Natural killer cell (primary cell): Measurements from ENCODE around the gene GLO1. TPM values are rescaled to one million over a fixed set of nuclear protein-coding genes. Genes with fewer than 3 reads are reported as not detected.

ENCODE experiments used
- ATAC-seq, 3 donors: fragments of 150-1000 bp in 2 of 3; fragments of 200-7000 bp in 1 of 3; cut with Tn5 transposase; 1 replicate in 1 of 3; 2 replicates in 2 of 3; pipeline ENCODE4 v1.10.0; 2021; ENCODE audit warnings: mild to moderate bottlenecking in 2 of 3, moderate library complexity in 2 of 3
- DNase-seq, 2 donors: peaks; one replicate each; pipeline versions ENCODE4 v3.0.0 to v3.0.0-alpha.2; 2013 to 2021; ENCODE audit warnings: mixed read lengths in 1 of 2
- H3K27ac ChIP-seq: one replicate; pipeline ENCODE4 v1.5.1; 2013; ENCODE audit warnings: mild to moderate bottlenecking, low read length
- H3K27me3 ChIP-seq: one replicate; pipeline ENCODE4 v1.6.1; 2013; ENCODE audit warnings: low read length; ENCODE audit not compliant: control insufficient read depth, insufficient read depth
- H3K36me3 ChIP-seq: one replicate; pipeline ENCODE4 v1.6.1; 2013; ENCODE audit warnings: low read length; ENCODE audit not compliant: control insufficient read depth, insufficient read depth
- H3K4me1 ChIP-seq: one replicate; pipeline ENCODE4 v1.6.1; 2013; ENCODE audit warnings: low read length; ENCODE audit not compliant: control insufficient read depth, insufficient read depth
- H3K4me3 ChIP-seq: one replicate; pipeline ENCODE4 v1.5.1; 2013; ENCODE audit warnings: low read length
- H3K9me3 ChIP-seq: one replicate; pipeline ENCODE4 v1.6.1; 2013; ENCODE audit warnings: low read length; ENCODE audit not compliant: control insufficient read depth, insufficient read depth
- H3K27ac Mint-ChIP-seq, 2 donors: one replicate each; pipeline ENCODE4 v1.8.0; 2022; ENCODE audit warnings: mild to moderate bottlenecking in 2 of 2, mixed read lengths in 2 of 2, moderate library complexity in 1 of 2
- H3K27me3 Mint-ChIP-seq, 2 donors: one replicate each; pipeline ENCODE4 v1.8.0; 2022; ENCODE audit warnings: low read depth in 2 of 2, mixed read lengths in 2 of 2
- H3K36me3 Mint-ChIP-seq: one replicate; pipeline ENCODE4 v1.8.0; 2022; ENCODE audit warnings: mixed read lengths
- H3K4me1 Mint-ChIP-seq, 2 donors: one replicate each; pipeline ENCODE4 v1.8.0; 2022; ENCODE audit warnings: mixed read lengths in 2 of 2
- H3K4me3 Mint-ChIP-seq: one replicate; pipeline ENCODE4 v1.8.0; 2022; ENCODE audit warnings: mild to moderate bottlenecking, moderate library complexity, mixed read lengths
- H3K9me3 Mint-ChIP-seq, 2 donors: one replicate each; pipeline ENCODE4 v1.8.0; 2022; ENCODE audit warnings: mixed read lengths in 2 of 2
- CTCF ChIP-seq: fragments of 200-600 bp; IDR thresholded peaks from one replicate; pipeline ENCODE4 v1.8.0; 2022; ENCODE audit warnings: antibody characterized with exemption
- WGBS: methylation state at CpG from one replicate; pipeline ENCODE4 v1.1.7; 2013; ENCODE audit warnings: missing lambda C conversion rate; ENCODE audit not compliant: insufficient coverage; 5-methylcytosine and 5-hydroxymethylcytosine counted together
- intact Hi-C: fragments of 100-400 bp; cut with micrococcal nuclease; formaldehyde crosslinking; loops from one replicate; pipeline ENCODE4 v1.14.2; 2022
- total RNA-seq, 4 donors: library from RNA; stranded (reverse); fragments of 120-200 nt in 1 of 4; gene quantifications; one replicate each; pipeline versions ENCODE4 v1.2.3 to v1.2.4, GENCODE V29; 2013 to 2022

The GLO1 gene
- total RNA-seq, 3 donors from 2014 or later (not counting 1 experiment from before 2014, with no cell fraction given): 24.2 to 31.3 (median 27.6) TPM

GRCh38 chr6:38739532-38739931 is 36.6 kb upstream of the GLO1 start:
- H3K4me3 Mint-ChIP-seq: no peak overlapping the region
- H3K27me3 ChIP-seq: peaks cover 3% of the 10 kb centered on the region
- H3K36me3 ChIP-seq: no peaks in the 10 kb centered on the region
- no peak for DNase-seq
- TF ChIP-seq CTCF: peak; percentile 11
- intact Hi-C loops: no loop called here
- no peaks in the 10 kb centered on the region for H3K36me3 Mint-ChIP-seq
- H3K9me3 Mint-ChIP-seq: no peaks in the 10 kb centered on the region
- H3K4me1 ChIP-seq: no peaks in the 10 kb centered on the region
- H3K27ac Mint-ChIP-seq: no peak overlapping the region
- no peak for ATAC-seq
- WGBS: 58% methylated on average over 2 of the region's 5 CpGs
- no peaks in the 10 kb centered on the region for H3K9me3 ChIP-seq
- no peak overlapping the region for H3K4me3 ChIP-seq
- no peaks in the 10 kb centered on the region for H3K4me1 Mint-ChIP-seq
- no peak overlapping the region for H3K27ac ChIP-seq
- peaks cover 32 to 62% of the 10 kb centered on the region in 2 donors for H3K27me3 Mint-ChIP-seq

GRCh38 chr6:38738261-38738660 is 35.3 kb upstream of the GLO1 start:
- WGBS: 94% methylated on average over 1 of the region's 3 CpGs
- ATAC-seq (no peak), DNase-seq (no peak)
- Histone ChIP-seq H3K36me3 (no peaks in the 10 kb centered on the region), H3K27me3 (peaks cover 3% of the 10 kb centered on the region), H3K27ac (no peak overlapping the region), H3K4me3 (no peak overlapping the region), H3K4me1 (no peaks in the 10 kb centered on the region), H3K9me3 (no peaks in the 10 kb centered on the region)
- TF ChIP-seq CTCF: no peak
- peaks cover 31 to 51% of the 10 kb centered on the region in 2 donors for H3K27me3 Mint-ChIP-seq
- H3K9me3 Mint-ChIP-seq: no peaks in the 10 kb centered on the region
- intact Hi-C loops: no loop called here
- H3K27ac Mint-ChIP-seq: no peak overlapping the region
- no peak overlapping the region for H3K4me3 Mint-ChIP-seq
- no peaks in the 10 kb centered on the region for H3K4me1 Mint-ChIP-seq
- no peaks in the 10 kb centered on the region for H3K36me3 Mint-ChIP-seq

GRCh38 chr6:38736951-38737350 is 34.0 kb upstream of the GLO1 start:
- no peak for DNase-seq
- no peak overlapping the region for H3K27ac Mint-ChIP-seq
- H3K27ac ChIP-seq: no peak overlapping the region
- H3K27me3 ChIP-seq: peaks cover 3% of the 10 kb centered on the region
- H3K9me3 Mint-ChIP-seq: no peaks in the 10 kb centered on the region
- no peaks in the 10 kb centered on the region for H3K36me3 ChIP-seq
- H3K4me3 ChIP-seq: no peak overlapping the region
- TF ChIP-seq CTCF: no peak
- H3K9me3 ChIP-seq: no peaks in the 10 kb centered on the region
- intact Hi-C loops: no loop called here
- no peaks in the 10 kb centered on the region for H3K4me1 ChIP-seq
- no peak for ATAC-seq
- WGBS: no CpG with 5 or more reads among the region's 3 CpGs
- no peaks in the 10 kb centered on the region for H3K36me3 Mint-ChIP-seq
- no peak overlapping the region for H3K4me3 Mint-ChIP-seq
- H3K4me1 Mint-ChIP-seq: no peaks in the 10 kb centered on the region
- peaks cover 35 to 55% of the 10 kb centered on the region in 2 donors for H3K27me3 Mint-ChIP-seq

GRCh38 chr6:38730140-38730862 is 27.4 kb upstream of the GLO1 start:
- no peak overlapping the region for H3K27ac ChIP-seq
- no peak overlapping the region for H3K4me3 Mint-ChIP-seq
- peaks cover 0 to 4% of the 10 kb centered on the region in 2 donors for H3K4me1 Mint-ChIP-seq
- no peak for DNase-seq
- H3K4me1 ChIP-seq: no peaks in the 10 kb centered on the region
- H3K36me3 ChIP-seq: no peaks in the 10 kb centered on the region
- no peaks in the 10 kb centered on the region for H3K36me3 Mint-ChIP-seq
- H3K27ac Mint-ChIP-seq: no peak overlapping the region
- intact Hi-C loops: no loop called here
- H3K27me3 ChIP-seq: no peaks in the 10 kb centered on the region
- no peak for ATAC-seq
- H3K27me3 Mint-ChIP-seq: peaks cover 9 to 13% of the 10 kb centered on the region in 2 donors
- H3K4me3 ChIP-seq: no peak overlapping the region
- H3K9me3 Mint-ChIP-seq: no peaks in the 10 kb centered on the region
- no peaks in the 10 kb centered on the region for H3K9me3 ChIP-seq
- TF ChIP-seq CTCF: no peak
- 85% methylated on average over 4 of the region's 4 CpGs for WGBS
